ENCODE data around the gene ADPRH. TPM values are rescaled to one million over a fixed set of nuclear protein-coding genes. Genes with fewer than 3 reads are reported as not detected.
A peak's percentile ranks its signal among the peaks of the same experiment; 100 is the strongest.

ADPRH gene
- total and polyA plus RNA-seq, 10 of the 15 experiments (the other 5 are each of a cell fraction or from before 2014, with no cell fraction given): 2.3 to 32.6 (median 19.0) TPM

- no TSS peak for BruUV-seq (replicated peaks)
- FAIRE-seq (no peak), ATAC-seq (peak; percentile 43), DNase-seq (ENCODE audit: low read depth, low spot score) (no peak)
- no peaks in the 10 kb centered on the region for H3K9me3 ChIP-seq (replicated peaks; ENCODE audit: control insufficient read depth, insufficient read depth, low read length)
- H3K27me3 ChIP-seq (replicated peaks in 1 of 2; ENCODE audit: control insufficient read depth in 2 of 2, insufficient read depth in 2 of 2, low read length in 1 of 2): no peaks in the 10 kb centered on the region
- no peak overlapping the region for H3K9ac ChIP-seq (ENCODE audit: control insufficient read depth, insufficient read depth, low read length)
- H3K27ac ChIP-seq (ENCODE audit: control insufficient read depth, insufficient read depth): peak overlapping the region; percentile 63; the same call in 1 of the 2 replicates
- no peaks in the 10 kb centered on the region for H4K20me1 ChIP-seq (ENCODE audit: control insufficient read depth, insufficient read depth)
- ChIA-PET POLR2A (interaction anchor here (1.1 kb wide), 2 partner anchors 12 to 138 kb away, joined by 3 read pairs; partner anchors contain the start of gene COX17), SMC1A (ENCODE audit: uncharacterized antibody, unreplicated experiment) (interaction anchor here (1.2 to 4.0 kb wide), 9 partner anchors 8 to 39 kb away, joined by 3 to 28 read pairs (median 7); partner anchors contain the start of gene CD80), RAD21 (ENCODE audit: unreplicated experiment) (interaction anchor here (0.8 to 6.0 kb wide), 5 partner anchors 15 to 61 kb away, joined by 3 to 27 read pairs (median 4); partner anchors contain the start of gene CD80), CTCF (interaction anchor here (0.6 to 2.2 kb wide), 7 partner anchors 8 to 207 kb away, joined by 3 to 14 read pairs (median 6); partner anchors contain the start of gene CD80)
- peaks cover 59% of the 10 kb centered on the region for H3K79me2 ChIP-seq (ENCODE audit: control insufficient read depth, insufficient read depth, low read length)
- H2AFZ ChIP-seq (ENCODE audit: control insufficient read depth, low read depth, low read length): no peak overlapping the region
- no peak overlapping the region for H3K4me3 ChIP-seq
- WGBS (ENCODE audit: insufficient coverage, insufficient replicate concordance, low lambda C conversion rate, missing lambda C conversion rate): 53% methylated on average over 1 of the region's 1 CpG
- in situ Hi-C loops (cut with MboI) (no loop called here), intact Hi-C loops (cut with micrococcal nuclease; ENCODE audit: unreplicated experiment) (no loop called here)
- H3K4me2 ChIP-seq (ENCODE audit: control insufficient read depth, insufficient read depth): peak overlapping the region; percentile 31
- H3K36me3 ChIP-seq (ENCODE audit: control insufficient read depth in 2 of 2, insufficient read depth in 2 of 2, low read length in 1 of 2): peaks cover 0 to 26% of the 10 kb centered on the region in 2 experiments
- H3K4me1 ChIP-seq (ENCODE audit: control insufficient read depth, insufficient read depth, low read length): peaks cover 16% of the 10 kb centered on the region
- no peak; the same call in 1 of the 2 replicates for TF ChIP-seq PML (IDR thresholded peaks at IDR 0.05; ENCODE audit: low read length)
- TF ChIP-seq HDGF (IDR thresholded peaks at IDR 0.05): no peak
- TF ChIP-seq, protein P1, sequence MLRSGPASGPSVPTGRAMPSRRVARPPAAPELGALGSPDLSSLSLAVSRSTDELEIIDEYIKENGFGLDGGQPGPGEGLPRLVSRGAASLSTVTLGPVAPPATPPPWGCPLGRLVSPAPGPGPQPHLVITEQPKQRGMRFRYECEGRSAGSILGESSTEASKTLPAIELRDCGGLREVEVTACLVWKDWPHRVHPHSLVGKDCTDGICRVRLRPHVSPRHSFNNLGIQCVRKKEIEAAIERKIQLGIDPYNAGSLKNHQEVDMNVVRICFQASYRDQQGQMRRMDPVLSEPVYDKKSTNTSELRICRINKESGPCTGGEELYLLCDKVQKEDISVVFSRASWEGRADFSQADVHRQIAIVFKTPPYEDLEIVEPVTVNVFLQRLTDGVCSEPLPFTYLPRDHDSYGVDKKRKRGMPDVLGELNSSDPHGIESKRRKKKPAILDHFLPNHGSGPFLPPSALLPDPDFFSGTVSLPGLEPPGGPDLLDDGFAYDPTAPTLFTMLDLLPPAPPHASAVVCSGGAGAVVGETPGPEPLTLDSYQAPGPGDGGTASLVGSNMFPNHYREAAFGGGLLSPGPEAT (IDR thresholded peaks at IDR 0.05; ENCODE audit: low read depth): no peak
- no peak for TF ChIP-seq ETV6 (conservative IDR thresholded peaks at IDR 0.05 in 1 of 2, IDR thresholded peaks at IDR 0.05 in 1 of 2; ENCODE audit: borderline replicate concordance in 1 of 2, low read depth in 1 of 2)
- no peak for TF ChIP-seq RB1 (IDR thresholded peaks at IDR 0.05; ENCODE audit: borderline replicate concordance)
- TF ChIP-seq YY1 (IDR thresholded peaks at IDR 0.05; ENCODE audit: low read depth, low read length): no peak
- TF ChIP-seq POU2F2 (IDR thresholded peaks at IDR 0.05; ENCODE audit: borderline replicate concordance, low read depth, low read length): peak; percentile 61; the same call in 1 of the 3 replicates
- no peak for TF ChIP-seq NFYB (IDR thresholded peaks at IDR 0.05; ENCODE audit: insufficient read depth, low read depth, low read length)
- no peak for TF ChIP-seq TBL1XR1 (IDR thresholded peaks at IDR 0.05; ENCODE audit: low read depth, low read length)
- no peak for TF ChIP-seq HCFC1 (IDR thresholded peaks at IDR 0.05; ENCODE audit: low read length)
- TF ChIP-seq, protein P2, sequence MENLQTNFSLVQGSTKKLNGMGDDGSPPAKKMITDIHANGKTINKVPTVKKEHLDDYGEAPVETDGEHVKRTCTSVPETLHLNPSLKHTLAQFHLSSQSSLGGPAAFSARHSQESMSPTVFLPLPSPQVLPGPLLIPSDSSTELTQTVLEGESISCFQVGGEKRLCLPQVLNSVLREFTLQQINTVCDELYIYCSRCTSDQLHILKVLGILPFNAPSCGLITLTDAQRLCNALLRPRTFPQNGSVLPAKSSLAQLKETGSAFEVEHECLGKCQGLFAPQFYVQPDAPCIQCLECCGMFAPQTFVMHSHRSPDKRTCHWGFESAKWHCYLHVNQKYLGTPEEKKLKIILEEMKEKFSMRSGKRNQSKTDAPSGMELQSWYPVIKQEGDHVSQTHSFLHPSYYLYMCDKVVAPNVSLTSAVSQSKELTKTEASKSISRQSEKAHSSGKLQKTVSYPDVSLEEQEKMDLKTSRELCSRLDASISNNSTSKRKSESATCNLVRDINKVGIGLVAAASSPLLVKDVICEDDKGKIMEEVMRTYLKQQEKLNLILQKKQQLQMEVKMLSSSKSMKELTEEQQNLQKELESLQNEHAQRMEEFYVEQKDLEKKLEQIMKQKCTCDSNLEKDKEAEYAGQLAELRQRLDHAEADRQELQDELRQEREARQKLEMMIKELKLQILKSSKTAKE (IDR thresholded peaks at IDR 0.05; ENCODE audit: low read depth, poor library complexity, severe bottlenecking): no peak
- TF ChIP-seq GABPA (IDR thresholded peaks at IDR 0.05; ENCODE audit: low read depth): no peak
- TF ChIP-seq CHD1 (IDR thresholded peaks at IDR 0.05; ENCODE audit: low read depth, low read length): no peak
- peak; percentile 95 for TF ChIP-seq MEF2A (IDR thresholded peaks at IDR 0.05; ENCODE audit: insufficient read depth, low read depth, low read length)
- no peak for TF ChIP-seq DPF2 (IDR thresholded peaks at IDR 0.05)
- peak; percentile 69 for TF ChIP-seq MEF2B (IDR thresholded peaks at IDR 0.05; ENCODE audit: partially characterized antibody, poor library complexity, severe bottlenecking)
- TF ChIP-seq SMAD5 (IDR thresholded peaks at IDR 0.05; ENCODE audit: low read depth): no peak
- no peak for TF ChIP-seq ZZZ3 (IDR thresholded peaks at IDR 0.05; ENCODE audit: control insufficient read depth, insufficient read length, low read depth)
- TF ChIP-seq MTA2 (IDR thresholded peaks at IDR 0.05; ENCODE audit: low read depth): no peak
- no peak for TF ChIP-seq MLLT1 (IDR thresholded peaks at IDR 0.05)
- no peak for TF ChIP-seq TCF7 (IDR thresholded peaks at IDR 0.05; ENCODE audit: borderline replicate concordance)
These were observed 40.5 kb upstream of the ADPRH start for GRCh38 chr3:119538772-119539171.
